GM21390 (cell line): ENCODE results near the gene ERCC2.

Experiments
- ATAC-seq: cut with Tn5 transposase; IDR thresholded peaks from one replicate; pipeline ENCODE4 v1.9.1; 2021; ENCODE audit not compliant: unreplicated experiment

The ERCC2 gene

GRCh38 chr19:45402298-45403061 lies 32.1 kb upstream of the ERCC2 start:
- ATAC-seq: no peak

- no peak for ATAC-seq
Measured at GRCh38 chr19:45401815-45402214, 31.4 kb upstream of the ERCC2 start.

- no peak for ATAC-seq
Measured at GRCh38 chr19:45400192-45400591, 29.8 kb upstream of the ERCC2 start.

GRCh38 chr19:45395821-45396617 lies 25.6 kb upstream of the ERCC2 start:
- no peak for ATAC-seq

GRCh38 chr19:45391871-45392665 lies 21.7 kb upstream of the ERCC2 start:
- ATAC-seq: no peak

- ATAC-seq: no peak
Measured at GRCh38 chr19:45391346-45391745, 21.0 kb upstream of the ERCC2 start.

- ATAC-seq: no peak
Measured at GRCh38 chr19:45385392-45386221, 15.2 kb upstream of the ERCC2 start.

- no peak for ATAC-seq
Measured at GRCh38 chr19:45382426-45382825, 12.1 kb upstream of the ERCC2 start.

- no peak for ATAC-seq
Measured at GRCh38 chr19:45380107-45380506, 9.7 kb upstream of the ERCC2 start.

- ATAC-seq: no peak
Measured at GRCh38 chr19:45376045-45376724, 5.8 kb upstream of the ERCC2 start.

- no peak for ATAC-seq
Measured at GRCh38 chr19:45368737-45369340, 1.5 kb downstream of the ERCC2 start.

- no peak for ATAC-seq
Measured at GRCh38 chr19:45368127-45368526, 2.2 kb downstream of the ERCC2 start.

- no peak for ATAC-seq
Measured at GRCh38 chr19:45364696-45365095, 5.7 kb downstream of the ERCC2 start.

- ATAC-seq: no peak
Measured at GRCh38 chr19:45363861-45364459, 6.4 kb downstream of the ERCC2 start.

GRCh38 chr19:45362291-45362690 lies 8.1 kb downstream of the ERCC2 start:
- no peak for ATAC-seq

GRCh38 chr19:45361608-45362007 lies 8.8 kb downstream of the ERCC2 start:
- ATAC-seq: no peak

GRCh38 chr19:45358213-45358792 lies 12.1 kb downstream of the ERCC2 start:
- no peak for ATAC-seq

- no peak for ATAC-seq
Measured at GRCh38 chr19:45357445-45357783, 13.0 kb downstream of the ERCC2 start.
